GM12874 (cell line): ENCODE data around the gene ARMC8.

Experiments
- CTCF ChIP-seq: IDR thresholded peaks from 2 replicates; pipeline ENCODE4 v1.5.1; 2011; ENCODE audit warnings: low read depth, mild to moderate bottlenecking, control low read depth, low read length, moderate library complexity; ENCODE audit not compliant: insufficient read depth

Gene ARMC8

GRCh38 chr3:138165061-138165460, 22.0 kb upstream of the ARMC8 start:
- TF ChIP-seq CTCF = no peak

- no peak for TF ChIP-seq CTCF
Observed at GRCh38 chr3:138172625-138173024, 14.5 kb upstream of the ARMC8 start.

- no peak for TF ChIP-seq CTCF
Observed at GRCh38 chr3:138173769-138174420, 13.2 kb upstream of the ARMC8 start.

- TF ChIP-seq CTCF = no peak
Observed at GRCh38 chr3:138174421-138175131, 12.5 kb upstream of the ARMC8 start, which contains the start of gene DBR1. DBR1 (minus strand) TSS chr3:138174921; CDS start chr3:138174795, 126 bp downstream.

GRCh38 chr3:138180375-138181029, 6.6 kb upstream of the ARMC8 start:
- peak; percentile 37; the same call in 1 of the 2 replicates for TF ChIP-seq CTCF

GRCh38 chr3:138184994-138185393, 2.1 kb upstream of the ARMC8 start:
- no peak for TF ChIP-seq CTCF

- no peak for TF ChIP-seq CTCF
Observed at GRCh38 chr3:138186221-138186620, 880 bp upstream of the ARMC8 start.
